HG03342 (cell line): Measurements from ENCODE around the gene PTBP1.
"Not testable (repeated sequence)": the region's sequence is repeated elsewhere in the genome, so short reads cannot be mapped to it uniquely, and the experiment has no call there.

Source experiments
- ATAC-seq: cut with Tn5 transposase; IDR thresholded peaks from one replicate; pipeline ENCODE4 v1.9.1; 2021; ENCODE audit warnings: mild to moderate bottlenecking, moderate library complexity; ENCODE audit not compliant: unreplicated experiment

PTBP1 gene

GRCh38 chr19:824885-825284 is 27.6 kb downstream of the PTBP1 start:
- no peak for ATAC-seq

GRCh38 chr19:825897-826644 is 28.8 kb downstream of the PTBP1 start:
- ATAC-seq, result no peak

- no peak for ATAC-seq
Measured at GRCh38 chr19:827314-827709, 30.1 kb downstream of the PTBP1 start.

GRCh38 chr19:827710-828321 is 30.6 kb downstream of the PTBP1 start, which contains the start of gene AZU1:
TSS of gene AZU1 (plus strand) at chr19:827837. CDS start at chr19:827847, 10 bp downstream.
- no peak for ATAC-seq

- ATAC-seq, result no peak
Measured at GRCh38 chr19:829129-829758, 32.0 kb downstream of the PTBP1 start.

GRCh38 chr19:831407-832369 is 34.4 kb downstream of the PTBP1 start:
- no peak for ATAC-seq

GRCh38 chr19:834216-834615 is 37.0 kb downstream of the PTBP1 start:
- ATAC-seq, result no peak

GRCh38 chr19:835210-835810 is 38.1 kb downstream of the PTBP1 start:
- no peak for ATAC-seq

- no peak for ATAC-seq
Measured at GRCh38 chr19:840519-841206, 43.4 kb downstream of the PTBP1 start, which contains the start of gene PRTN3. TSS of gene PRTN3 (plus strand) at chr19:840999. CDS start at chr19:841009, 10 bp downstream.

GRCh38 chr19:842802-843179 is 45.5 kb downstream of the PTBP1 start:
- ATAC-seq, result not testable (repeated sequence)

- no peak for ATAC-seq
Measured at GRCh38 chr19:843180-843835, 46.1 kb downstream of the PTBP1 start.

GRCh38 chr19:843836-844545 is 46.7 kb downstream of the PTBP1 start:
- no peak for ATAC-seq

GRCh38 chr19:844546-844971 is 47.3 kb downstream of the PTBP1 start:
- ATAC-seq, result no peak

- no peak for ATAC-seq
Measured at GRCh38 chr19:845707-846521, 48.7 kb downstream of the PTBP1 start.

GRCh38 chr19:848386-848921 is 51.2 kb downstream of the PTBP1 start:
- ATAC-seq, result no peak

GRCh38 chr19:849195-849594 is 51.9 kb downstream of the PTBP1 start:
- ATAC-seq, result not testable (repeated sequence)

GRCh38 chr19:850221-850978 is 53.1 kb downstream of the PTBP1 start:
- ATAC-seq, result no peak
